Activated CD4-positive, alpha-beta T cell treated with anti-CD3 and anti-CD28 coated beads for 48 hours (primary cell): ENCODE data around the gene NUP107.

ENCODE experiments used
- DNase-seq: peaks from one replicate; pipeline ENCODE4 v3.0.0-alpha.2; 2020

NUP107 gene

DNA sequence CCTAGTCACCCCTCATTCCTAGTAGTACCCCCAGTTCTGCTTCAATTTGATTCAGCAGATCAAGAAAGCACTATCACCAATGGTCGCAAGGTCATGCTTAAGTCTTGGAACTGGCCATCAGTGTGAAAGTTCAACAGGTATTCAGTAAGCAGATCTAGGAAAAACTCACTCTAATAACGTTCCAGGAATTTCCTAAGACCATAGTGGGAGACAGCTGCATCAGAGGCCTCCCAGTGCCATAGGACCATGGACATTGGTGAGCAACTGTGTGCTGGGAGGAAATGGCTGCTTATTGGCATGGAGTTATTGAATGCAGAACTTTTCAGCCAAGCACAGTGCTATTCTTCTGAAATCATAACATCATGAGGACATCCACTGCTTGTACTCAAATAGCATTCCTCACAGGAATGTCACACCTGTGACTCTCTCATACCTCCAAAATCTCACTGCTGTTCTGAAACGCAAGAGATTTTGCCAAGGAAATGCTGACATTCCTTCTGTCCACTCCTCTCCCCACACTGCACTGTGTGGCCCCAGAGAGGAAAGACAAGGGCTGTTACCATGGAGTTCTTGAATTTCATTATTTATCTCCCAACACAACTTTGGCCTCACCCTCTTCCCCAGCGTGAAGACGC, 90.3 kb downstream of the NUP107 start:
- no peak for DNase-seq

DNA sequence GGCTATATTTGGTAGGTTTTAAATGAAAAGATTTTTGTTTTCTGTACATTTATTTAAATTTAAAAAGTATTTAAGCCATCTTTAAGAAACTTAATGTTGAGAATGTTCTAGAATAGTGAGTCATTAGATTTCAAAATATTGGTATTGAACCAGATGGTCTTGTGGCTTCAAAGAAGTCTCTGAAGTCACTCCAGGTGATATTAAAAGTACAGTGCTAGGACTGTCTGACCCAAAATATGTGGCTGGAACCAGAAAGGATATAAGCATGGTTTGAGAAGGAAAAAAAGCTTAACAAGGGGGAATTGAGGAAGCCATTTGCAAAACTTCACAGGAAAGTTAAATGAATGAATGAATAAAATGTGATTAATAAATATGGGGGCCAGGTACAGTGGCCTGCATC, 92.5 kb downstream of the NUP107 start:
- no peak for DNase-seq

DNA sequence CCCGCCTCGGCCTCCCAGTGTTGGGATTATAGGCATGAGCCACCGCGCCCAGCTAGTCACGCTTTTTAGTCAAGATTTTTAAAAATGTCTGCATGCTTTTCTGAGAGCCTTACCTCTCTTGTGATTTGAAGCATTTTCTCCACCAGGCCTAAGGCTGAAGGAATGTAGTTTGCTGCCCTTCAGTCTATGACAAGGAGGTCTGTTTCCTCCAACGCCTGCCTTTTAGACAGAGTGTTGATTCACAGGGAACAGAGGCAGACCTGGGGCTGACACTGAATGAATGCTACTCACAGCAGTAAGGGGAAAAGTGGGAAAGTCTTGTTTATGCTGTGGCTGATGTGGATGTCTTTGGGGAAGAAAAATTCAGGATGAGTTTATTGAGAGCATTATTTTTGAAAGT, 94.0 kb downstream of the NUP107 start:
- no peak for DNase-seq

DNA sequence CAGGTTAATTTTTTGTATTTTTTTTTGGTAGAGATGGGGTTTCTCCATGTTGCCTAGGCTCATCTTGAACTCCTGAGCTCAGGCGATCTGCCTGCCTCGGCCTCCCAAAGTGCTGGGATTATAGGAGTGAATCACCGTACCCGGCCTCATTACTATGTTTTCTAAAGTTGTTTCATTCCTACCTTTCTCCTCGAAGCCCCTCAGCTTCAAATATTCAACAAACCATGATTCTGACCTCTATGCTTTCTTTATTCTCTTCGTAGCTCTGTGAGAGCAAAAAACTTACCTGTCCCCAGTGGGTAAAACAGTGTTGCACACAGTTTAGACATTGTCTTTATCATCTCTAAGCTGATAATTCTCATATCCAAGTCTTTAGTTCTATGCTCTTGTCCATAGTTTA, 95.0 kb downstream of the NUP107 start:
- no peak for DNase-seq

DNA sequence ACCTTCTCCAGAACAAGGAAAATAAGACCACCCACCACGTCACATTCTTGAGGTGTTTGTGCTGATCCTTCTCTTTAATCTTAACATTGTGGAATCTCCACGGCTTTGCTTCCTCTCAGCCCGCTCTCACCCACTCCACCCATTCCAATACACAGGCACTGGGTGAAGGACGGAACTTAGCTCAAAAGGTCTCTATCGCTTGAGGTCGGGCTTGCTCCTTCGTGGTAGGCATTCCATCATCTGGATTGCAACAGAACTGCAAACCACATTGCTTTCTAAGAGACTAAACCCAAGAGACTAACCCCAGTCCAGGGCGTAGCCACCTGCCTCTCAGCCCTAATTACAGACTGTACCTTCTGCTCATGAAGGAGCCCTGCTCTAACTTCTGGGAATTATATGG, 97.2 kb downstream of the NUP107 start:
- no peak for DNase-seq

DNA sequence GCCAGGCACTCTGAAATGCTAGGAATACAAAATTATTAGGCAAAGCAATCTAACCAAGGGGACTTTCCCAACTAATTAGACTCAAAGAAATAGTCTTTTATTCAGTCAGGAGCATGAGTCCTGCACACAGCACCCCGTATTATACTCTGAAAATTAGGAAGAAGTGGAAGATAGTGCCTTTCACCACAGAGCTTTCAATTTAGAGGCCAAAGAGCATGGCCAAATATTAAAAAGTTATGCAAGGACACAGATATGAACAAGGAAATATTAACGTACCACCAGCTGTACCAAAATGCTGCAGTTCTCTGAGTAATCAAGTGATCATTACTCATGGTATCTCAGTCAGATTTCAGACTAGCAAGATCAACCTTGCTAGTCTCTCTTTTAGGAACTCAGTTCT, 98.6 kb downstream of the NUP107 start:
- DNase-seq: no peak

DNA sequence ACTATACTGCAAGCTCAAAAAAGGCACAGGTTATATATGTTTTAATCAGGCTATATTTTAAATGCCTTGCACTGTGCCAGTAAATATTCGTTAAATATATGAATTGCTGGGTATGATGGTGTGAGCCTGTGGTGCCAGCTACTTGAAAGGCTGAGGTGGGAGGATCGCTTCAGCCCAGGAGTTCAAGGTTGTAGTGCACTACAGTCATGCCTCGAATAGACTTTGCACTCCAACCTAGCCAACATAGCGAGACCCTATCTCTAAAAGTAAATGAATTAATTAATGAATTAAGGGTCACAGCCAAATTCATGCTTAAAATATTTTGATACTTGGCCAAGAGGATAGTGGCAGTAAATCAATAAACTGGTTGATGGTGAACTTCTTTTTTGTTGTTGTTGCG, 99.0 kb downstream of the NUP107 start:
- DNase-seq: no peak

GRCh38 chr12:68786929-68787328, 100.2 kb downstream of the NUP107 start:
- DNase-seq: no peak

DNA sequence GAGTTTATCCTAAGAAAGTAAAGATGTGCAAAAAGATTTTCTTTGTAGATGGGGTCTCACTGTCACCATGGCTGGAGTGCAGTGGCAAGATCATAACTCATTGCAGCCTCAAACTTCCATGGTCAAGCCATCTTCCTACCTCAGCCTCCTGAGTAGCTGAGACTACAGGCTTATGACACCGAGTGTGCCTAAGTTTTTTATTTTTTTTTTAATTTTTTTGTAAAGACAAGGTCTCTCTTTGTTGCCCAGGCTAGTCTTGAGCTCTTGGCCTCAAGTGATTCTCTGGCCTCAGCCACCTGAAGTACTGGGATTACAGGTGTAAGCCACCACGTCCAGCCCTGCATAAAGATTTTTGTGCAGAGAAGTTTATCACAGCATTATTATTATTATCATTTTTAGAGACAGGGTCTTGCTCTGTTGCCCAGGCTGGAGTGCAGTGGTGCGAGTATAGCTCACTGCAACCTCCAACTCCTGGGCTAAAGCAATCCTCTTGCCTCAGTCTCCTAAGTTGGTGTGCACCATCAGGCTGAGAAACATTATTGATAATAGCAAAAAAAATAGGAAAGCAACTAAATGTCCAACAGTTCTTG, 101.9 kb downstream of the NUP107 start:
- no peak for DNase-seq

DNA sequence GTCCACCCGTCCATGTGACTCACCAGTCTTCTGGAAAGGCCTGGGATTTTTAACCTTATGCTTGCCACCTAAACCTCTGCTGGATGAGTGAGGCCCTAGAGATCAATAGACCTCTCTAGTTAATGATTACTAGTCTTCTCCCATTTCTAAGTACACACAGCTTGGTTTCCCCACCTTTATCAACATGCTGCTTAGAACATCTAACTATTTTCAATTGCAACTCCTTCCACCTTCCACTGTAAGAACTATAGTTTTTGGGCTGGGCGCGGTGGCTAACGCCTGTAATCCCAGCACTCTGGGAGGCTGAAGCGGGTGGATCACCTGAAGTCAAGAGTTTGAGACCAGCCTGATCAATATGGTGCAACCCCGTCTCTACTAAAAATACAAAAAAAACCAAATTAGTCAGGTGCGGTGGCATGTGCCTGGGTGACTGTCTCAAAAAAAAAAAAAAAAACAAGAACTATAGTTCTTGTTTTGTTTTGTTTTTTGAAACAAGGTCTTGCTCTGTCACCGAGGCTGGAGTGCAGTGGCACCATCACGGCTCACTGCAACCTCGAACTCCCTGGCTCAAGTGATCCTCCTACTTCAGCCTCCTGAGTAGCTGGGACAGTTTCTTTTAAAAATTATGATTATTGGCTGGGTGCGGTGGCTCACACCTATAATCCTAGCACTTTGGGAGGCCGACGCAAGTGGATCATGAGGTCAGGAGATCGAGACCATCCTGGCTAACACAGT, 102.5 kb downstream of the NUP107 start:
- no peak for DNase-seq

GRCh38 chr12:68790081-68790951, 103.5 kb downstream of the NUP107 start:
- DNase-seq: no peak

GRCh38 chr12:68790952-68791234, 104.1 kb downstream of the NUP107 start:
- no peak for DNase-seq

DNA sequence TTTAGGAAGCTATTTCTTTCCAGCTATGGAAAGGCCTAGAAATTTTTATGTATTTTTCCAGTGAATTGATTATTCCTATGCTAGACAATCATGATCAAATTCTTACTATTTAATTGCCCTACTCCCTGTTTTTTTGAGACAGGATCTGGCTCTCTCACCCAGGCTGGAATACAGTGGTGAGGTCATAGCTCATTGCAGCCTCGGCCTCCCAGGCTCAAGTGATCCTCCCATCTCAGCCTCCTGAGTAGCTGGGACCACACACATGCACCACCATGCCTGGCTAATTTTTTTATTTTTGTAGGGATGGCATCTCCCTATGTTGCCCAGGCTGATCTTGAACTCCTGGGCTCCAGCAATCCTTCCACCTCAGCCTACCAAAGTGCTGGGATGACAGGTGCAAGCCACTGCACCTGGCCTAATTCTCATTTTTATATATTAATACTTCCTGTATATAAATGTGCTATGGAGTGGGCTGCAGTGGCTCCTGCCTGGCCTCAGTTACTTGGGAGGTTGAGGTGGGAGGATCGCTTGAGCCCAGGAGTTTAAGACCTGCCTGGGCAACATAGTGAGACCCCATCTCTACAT, 105.2 kb downstream of the NUP107 start:
- no peak for DNase-seq

DNA sequence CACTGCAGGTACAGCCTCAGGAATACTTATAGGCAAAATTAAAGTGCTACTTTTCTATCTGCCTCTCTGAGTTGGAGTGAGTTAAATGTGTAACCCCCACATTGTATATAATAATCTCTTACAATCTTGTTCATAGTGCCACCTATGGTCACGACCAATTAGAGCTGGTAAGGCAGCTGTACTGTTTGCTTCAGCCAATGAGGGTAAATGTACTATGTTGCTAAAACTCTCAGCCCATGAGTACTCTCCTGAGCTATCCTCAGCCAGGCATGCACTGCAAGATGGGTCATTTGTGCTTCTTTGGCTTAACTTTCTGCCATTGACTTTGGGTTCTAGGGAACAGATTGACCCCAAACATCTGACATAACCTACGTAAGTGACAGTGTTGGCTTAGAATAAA, 106.2 kb downstream of the NUP107 start:
- peak; percentile 33 for DNase-seq

DNA sequence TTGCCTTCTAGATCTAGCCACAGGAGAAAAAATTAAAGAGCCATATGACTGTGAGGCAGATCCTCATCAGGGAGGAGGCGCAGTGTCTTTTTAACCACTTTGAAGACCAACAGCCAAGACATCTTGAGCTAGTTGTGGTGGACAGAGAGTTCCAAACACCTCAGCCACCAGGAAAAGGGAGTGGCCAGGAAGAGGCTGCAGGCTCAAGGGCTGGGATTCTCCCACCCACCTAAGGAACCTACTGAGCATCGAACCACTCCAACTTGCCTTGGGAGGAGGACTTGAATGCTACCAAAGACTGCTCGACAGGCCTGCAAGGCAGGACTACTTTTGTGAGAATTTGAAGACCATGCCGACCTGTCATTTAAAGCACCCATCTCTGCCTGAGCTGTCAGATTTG, 106.7 kb downstream of the NUP107 start:
- no peak for DNase-seq

DNA sequence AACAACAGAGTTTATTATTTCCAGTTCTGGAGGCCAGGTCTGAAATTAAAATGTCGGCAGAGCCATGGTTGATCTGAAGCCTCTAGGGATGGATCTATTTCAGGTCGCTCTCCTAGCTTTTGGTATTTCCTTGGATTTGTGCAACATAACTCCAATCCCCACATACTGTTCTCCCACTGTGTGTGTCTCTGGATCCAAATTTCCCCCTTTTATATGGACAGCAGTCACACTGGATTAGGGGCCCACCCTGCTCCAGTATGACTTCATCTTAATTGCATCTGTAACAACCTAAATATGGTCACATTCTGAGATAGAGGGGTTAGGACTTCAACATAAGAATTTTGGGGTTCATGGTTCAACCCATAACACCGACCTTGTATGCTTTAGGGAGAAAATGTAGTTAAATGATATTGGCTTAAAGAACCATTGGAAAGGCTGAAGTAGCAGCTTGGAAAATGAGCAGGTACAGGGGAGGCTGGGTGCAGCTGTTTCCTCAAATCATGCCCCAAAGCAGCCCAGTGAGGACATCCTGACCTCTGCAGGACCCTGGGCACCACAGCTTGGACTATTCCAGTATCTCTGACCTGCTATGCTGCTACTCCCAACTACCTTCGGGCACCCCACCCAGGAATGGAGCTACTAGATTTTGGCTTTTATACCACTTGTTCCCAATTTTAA, 107.3 kb downstream of the NUP107 start:
- no peak for DNase-seq

- DNase-seq: no peak
Measured at GRCh38 chr12:68794653-68795251, 108.0 kb downstream of the NUP107 start.
